ENCODE data around the gene SIGLEC9.
A peak's percentile ranks its signal among the peaks of the same experiment; 100 is the strongest.

Gene SIGLEC9

DNA sequence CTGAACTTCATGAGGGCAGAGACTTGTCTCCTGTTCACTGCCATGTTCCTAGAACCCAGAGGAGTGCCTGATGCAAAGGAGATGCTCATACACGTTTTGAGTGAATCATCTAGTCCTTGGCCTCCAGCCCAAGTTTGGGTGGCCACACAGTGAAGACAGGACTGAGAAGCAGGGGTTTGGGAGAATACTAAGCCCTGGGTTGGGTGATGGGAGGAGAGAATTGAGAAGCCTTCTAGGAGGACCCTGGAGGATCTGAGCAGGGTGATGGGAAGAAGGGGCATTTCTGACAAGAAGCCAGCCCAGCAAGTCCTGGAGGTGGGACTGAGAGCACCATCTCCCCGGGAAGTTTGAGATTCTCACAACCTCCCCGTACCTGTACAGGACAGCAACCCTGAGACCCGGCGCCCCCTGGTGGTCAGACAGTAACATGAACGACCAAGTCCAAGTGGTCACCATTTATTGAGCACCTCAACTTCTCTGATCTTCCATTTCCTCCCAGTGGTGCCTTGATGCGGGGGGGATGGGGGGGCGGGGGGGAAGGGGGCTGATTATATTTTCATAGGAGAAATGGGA, 27.5 kb upstream of the SIGLEC9 start:
- DNase-seq (ENCODE audit: low read depth), result no peak

DNA sequence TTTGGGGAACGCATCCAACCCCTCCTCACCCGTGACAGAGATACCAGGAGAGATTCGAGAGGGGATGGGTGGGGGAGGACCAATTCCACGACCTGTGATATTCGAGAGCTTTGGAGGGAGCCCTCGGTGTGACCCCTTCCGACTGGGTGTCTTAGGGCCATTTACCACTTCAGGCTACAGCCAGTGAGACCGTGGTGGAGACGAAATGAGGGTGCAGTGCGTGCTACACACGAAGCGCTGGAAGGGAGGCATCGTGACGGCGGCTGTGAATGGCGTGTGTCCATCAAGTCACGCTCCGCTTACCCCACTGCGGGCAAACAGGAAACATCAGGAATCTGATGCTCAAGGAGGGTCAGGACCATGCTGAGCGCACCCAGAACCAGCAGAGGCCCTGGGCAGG, 26.9 kb upstream of the SIGLEC9 start:
- no peak for DNase-seq (ENCODE audit: low read depth)

DNA sequence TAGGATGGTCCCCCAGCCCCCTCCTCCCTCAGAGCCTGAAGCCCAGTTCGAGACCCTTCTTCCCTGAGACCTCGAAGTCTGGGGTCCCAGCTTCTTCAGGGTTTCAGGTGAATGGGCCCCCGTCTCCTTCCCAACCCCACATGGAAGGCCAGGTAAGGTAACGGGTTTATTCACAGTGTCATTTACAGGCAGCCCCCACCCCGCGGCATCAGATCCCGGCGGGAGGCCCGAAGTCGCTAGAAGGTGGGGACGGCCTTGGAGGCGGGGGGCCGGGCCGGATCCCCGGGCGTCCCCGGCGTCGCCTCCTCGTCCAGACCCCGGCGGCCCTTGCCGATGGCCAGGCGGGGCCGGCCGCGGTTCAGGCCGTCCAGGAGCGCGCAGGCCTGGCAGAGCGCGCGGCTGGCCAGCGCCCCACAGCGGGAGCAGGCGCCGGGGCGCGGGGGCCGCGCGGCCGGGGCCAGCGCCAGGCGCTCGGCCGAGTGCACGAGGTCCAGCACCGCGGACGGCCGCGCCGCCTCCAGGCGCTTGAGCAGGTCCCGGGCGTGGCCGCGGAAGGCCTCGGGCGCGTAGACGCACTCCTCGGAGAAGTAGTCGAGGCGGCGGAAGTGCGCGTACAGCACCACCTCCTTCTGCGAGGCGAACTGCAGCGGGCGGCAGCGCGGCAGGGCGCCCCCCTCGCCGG, 26.2 kb upstream of the SIGLEC9 start:
- DNase-seq (ENCODE audit: low read depth), result no peak

DNA sequence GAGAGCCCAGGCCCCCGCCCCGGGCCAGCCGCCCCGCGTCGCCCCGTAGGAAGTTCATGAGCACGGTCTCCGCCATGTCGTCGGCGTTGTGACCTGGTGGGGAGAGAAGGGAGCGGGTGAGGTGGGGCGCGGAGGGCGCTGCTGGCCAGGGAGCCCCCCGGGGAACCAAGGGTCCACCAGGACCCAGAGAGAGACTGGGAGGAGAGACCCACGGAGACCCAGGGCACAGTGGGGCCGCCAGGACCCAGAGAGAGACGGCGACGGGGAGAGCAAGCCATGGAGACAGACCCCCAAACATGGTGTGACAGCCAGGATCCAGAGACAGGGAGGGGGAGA, 25.7 kb upstream of the SIGLEC9 start:
- no peak for DNase-seq (ENCODE audit: low read depth)

DNA sequence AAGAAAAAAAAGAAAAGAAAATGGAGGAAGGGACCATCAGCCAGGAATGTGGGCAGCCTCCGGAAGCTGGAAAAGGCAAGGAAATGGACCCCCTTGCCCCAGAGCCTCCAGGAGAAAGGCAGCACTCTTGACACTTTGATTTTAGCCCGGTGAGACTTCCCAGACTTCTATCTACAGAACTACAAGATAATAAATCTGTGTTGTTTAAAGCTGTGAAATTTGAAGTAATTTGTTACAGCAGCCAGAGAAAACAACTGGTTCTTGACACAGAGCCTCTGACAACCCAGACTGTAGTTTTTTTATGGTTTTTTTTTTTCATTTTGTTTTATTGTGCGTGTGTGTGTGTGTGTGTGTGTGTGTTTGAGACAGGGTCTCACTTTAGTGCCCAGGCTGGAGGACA, 24.1 kb upstream of the SIGLEC9 start:
- DNase-seq (ENCODE audit: low read depth), result no peak

DNA sequence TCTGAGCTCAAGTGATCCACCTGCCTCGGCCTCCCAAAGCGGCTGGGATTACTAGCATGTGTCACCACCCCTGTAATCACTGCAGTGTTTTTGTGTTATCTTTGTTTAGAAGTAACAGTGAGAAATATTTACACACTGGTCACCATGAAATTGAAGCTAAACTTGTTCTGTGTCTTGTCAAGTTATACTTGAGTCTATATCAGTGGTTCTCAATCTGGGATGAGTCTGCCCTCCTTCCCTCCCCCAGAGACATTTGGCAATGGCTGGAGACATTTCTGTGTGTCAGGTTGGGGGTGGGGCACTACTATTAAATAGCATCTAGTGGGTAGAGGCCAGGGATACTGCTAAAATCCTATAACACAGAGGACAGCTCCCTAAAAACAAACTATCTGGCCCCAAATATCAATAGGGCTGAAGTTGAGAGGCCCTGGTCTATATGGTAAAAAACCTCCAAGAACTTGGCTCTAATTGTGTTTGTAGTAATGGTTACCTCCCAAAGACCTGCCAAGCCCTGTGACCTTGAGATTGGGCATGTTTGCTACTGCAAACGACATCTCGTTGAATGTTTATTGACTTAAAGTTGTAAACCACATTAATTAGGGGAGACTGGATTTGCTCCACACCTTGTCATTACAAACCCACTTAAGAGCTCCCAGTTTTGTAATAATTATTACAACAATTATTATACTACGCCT, 23.4 kb upstream of the SIGLEC9 start:
- no peak for DNase-seq (ENCODE audit: low read depth)

DNA sequence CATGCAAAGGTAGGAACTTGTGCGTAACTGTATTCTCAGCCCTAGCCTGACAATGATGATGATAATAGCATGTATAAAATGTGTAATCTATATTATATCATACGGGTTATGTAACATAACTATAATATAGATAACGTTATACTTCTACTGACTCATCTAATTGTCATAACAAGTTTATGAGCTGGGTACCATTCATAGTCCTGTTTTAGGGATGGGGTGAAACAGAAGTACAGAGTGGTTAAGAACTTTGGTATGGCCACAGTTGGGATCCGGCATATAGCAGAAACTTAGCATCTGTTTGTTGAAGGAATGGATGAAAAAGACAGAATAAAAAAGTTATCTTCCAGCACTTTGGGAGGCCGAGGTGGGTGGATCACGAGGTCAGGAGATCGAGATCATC, 21.7 kb upstream of the SIGLEC9 start:
- DNase-seq (ENCODE audit: low read depth), result no peak

DNA sequence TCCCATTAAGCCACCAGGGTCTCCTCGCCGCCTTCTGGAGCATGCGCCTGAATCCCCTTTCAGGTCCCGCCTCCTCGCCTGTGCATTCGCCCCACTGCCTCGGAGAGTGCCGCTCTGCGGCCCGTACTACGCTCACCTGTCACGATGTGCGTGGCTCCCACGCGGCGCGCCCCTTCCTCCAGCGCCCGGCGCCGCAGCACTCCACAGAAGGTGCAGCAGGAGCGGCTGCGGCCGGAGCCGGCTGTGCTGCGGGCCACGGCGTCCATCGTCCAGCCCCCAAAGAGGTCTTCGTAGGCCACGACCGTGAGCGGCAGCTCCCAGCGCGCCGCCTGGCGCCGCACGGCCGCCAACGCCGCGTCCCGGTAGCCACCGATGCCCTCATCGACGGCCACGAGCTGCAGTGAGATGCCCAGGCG, 20.8 kb upstream of the SIGLEC9 start:
- no peak for DNase-seq (ENCODE audit: low read depth)

DNA sequence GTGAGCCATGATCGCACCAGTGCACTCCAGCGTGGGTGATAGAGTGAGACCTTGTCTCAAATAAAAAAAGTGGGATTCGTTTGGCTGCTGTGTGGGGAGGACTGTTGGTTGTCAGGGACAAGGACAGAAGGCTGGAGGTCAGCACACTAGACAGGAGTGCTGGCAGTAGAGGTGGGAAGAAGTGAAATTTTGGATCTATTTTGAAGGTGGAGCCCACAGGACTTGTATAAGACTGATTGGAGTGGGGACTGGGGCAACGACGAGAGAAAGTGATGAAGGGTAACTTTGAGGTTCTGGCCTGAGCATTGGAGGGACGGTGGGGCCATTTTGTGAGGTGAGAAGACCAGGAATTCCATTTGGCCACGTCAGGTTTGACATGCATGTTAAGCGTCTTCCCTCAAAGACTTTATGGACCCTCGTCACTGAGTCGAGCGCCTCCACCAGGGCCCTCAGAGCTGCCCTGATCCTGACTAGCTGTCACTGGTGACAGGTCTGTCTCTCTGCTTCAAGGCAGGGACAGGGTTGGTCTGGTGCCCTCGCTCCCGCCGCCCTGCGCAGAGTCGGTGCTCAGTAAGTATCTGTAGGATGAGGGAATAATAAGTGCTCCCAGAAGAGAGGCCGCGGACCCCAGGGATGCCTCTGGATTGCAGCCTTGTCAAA, 17.2 kb upstream of the SIGLEC9 start:
- no peak for DNase-seq (ENCODE audit: low read depth)

DNA sequence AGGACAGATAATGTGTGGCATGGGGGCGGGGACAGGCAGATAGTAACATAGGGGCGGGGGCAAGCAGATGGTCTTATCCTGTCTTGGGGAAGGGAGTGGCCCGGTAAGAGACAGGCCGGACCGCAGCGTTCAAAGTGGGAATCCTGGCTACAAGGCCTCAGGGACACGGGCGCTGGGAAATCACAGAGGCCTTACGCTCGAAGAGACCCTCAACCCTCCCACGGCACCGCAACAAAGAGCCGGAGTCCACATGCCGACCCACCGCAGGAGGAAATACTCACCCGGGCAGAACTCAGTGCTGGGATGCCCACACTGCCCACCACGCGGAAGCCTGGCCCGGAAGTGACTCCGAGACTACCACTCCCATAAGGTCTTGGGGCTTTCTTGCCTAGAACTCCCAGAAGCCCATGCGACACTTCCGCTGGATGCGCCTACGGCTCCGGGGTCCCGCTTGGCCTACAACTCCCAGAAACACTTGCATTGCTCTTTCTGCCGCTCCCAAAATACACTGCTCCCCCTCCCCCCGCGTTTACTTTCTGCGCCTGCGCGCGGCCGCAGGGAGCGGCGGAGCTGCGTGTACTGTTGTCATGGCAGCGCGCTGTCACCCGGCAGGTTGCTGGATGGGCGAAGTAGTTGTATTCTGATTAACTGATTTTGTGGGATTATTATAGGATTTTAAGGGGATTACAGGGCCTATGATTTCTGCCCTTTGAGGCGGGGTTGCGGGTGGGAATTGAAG, 16.5 kb upstream of the SIGLEC9 start, which contains the start of gene CTU1:
CTU1 (minus strand) TSS at position 344 of the 739 bp plus-strand sequence. CDS start 3,840 bp downstream, outside the sequence.
- peak; percentile 97 for DNase-seq (ENCODE audit: low read depth)

DNA sequence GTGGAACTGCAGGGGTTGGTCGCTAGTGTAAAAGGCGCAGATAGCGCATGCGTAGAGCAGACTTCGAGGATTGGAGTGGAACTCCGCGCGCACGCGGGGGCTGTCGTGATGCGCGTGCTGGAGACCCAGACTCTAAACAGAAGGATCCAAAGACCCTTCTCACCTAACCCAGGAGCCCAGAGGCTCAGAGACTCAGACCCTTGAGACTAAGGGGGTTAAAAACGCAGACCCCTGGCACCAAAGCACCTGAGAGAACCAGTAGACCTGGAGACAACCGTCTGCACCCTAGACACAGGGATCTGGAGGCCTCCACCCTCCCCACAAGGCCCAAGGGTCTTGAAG, 15.9 kb upstream of the SIGLEC9 start:
- no peak for DNase-seq (ENCODE audit: low read depth)

DNA sequence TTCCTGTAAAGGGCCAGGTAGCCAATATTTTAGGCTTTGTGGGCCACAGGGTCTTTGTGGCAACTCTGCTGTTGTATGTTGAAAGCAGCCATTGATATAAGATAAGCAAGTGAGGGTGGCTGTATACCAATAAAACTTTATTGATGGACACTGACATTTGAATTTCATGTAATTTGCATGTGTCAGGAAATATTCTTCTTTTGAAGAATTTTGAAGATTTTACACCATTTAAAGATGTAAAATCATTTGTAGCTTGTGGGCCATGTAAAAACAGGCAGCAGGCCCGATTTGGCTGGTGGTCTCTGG, 14.1 kb upstream of the SIGLEC9 start:
- no peak for DNase-seq (ENCODE audit: low read depth)

DNA sequence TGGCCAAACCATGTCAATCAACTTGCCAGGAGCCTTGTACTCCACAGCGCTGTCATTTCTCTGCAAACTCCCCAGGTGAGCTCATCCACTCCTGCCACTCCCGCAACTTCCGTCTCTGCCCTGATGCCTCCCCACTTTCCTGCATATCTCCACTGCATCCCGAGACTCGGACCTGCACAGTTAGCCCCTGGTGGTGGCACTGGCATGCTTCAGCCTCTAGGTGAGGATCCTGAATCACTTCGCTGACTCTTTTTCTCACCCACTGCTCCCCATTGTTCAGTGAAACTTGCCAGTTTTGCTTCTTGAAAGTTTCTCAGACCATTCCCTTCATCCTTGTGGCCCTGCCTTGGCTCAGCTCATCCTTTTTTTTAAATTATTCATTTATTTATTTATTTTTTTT, 13.1 kb upstream of the SIGLEC9 start:
- no peak for DNase-seq (ENCODE audit: low read depth)

DNA sequence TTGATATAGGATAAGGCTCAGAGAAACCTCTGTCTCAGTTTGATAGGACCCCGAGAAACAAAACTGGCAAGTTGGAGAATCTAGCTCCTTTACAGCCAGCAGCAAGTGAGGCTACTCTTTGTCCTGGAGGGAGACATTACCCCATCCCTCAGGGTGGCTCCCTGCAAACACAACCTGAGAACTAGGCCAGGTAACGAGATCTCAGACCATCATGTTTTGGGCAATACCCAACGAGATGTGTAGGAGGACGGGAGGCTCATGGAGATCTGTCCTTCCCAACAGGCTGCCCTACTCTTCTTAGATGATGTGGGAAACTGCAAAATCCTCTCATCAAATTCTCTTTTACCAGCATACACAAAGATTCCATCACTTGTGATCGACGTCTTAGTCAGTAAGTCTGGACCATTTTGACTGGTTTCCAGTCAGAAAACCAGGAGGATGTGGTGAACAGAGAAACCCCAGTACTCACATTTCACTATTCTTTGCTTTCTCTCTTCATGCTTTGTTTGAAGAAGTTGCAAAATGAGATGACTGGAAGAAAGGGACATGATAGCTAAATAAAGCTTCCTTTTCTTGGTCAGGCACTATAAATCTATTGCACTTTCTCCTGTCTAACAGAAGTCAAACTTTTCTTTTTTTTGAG, 10.5 kb upstream of the SIGLEC9 start:
- no peak for DNase-seq (ENCODE audit: low read depth)

DNA sequence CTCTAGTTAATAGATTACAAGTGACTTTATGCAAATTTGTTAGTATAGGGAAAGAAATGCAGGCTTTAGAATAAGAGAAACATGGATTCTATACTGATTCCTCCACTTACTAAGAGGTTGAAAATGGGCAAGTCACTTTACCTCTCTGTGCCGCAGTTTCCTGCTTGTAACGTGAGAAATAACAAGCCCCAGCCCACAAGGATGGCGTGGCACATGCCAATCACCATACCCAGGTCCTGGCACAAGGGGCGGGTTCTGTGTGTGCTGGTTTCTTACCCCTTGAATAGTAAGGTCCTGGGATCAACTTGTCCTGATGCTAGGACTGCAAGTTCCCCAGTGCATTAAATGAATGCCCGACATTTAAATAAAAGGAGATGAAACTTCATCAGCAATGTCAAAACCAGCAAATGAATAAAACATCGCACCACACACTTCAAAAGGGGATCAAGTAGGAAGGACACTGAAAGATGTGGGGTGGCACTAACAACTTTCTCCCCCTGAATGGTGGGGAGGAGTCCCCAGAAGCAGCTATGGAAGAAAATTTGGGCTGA, 7.9 kb upstream of the SIGLEC9 start:
- no peak for DNase-seq (ENCODE audit: low read depth)

DNA sequence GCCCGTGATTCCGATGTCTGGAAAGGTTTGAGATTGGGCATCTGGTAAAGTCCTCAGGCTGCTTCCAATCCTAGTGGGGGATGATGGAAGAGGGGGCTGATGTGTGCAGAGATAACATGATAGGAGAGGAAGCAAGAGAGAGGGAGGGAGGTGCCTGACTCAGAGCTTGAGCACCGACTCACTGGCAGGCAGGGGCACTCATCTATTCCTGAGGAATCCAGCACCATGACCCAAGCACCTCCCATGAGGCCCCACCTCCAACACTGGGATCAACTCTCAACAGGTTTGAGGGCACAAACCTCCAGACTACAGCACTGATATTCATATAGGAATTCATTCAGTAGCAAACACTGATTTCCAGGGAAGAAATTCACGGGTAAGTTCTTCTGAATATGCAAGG, 5.6 kb upstream of the SIGLEC9 start:
- no peak for DNase-seq (ENCODE audit: low read depth)

DNA sequence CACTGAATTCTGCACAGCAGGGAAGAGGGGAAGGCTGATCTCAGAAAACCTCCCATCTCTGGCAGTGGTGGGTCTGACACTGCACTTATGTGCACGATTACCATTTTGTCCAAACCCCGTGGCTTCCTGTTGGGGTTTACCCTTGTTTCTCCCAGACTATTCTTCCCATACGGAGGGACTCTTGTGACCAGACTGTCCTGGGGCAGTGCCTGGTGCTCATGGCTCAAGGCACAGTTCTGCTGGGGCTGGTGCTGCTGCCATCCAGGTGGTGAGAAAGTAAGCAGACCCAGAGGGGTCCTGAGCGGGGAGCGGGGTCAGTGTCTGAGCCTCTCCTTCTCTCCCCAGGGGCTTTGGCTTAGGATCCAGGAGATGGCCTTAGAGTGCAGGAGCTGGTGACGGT, 5.1 kb upstream of the SIGLEC9 start:
- DNase-seq (ENCODE audit: low read depth), result no peak

DNA sequence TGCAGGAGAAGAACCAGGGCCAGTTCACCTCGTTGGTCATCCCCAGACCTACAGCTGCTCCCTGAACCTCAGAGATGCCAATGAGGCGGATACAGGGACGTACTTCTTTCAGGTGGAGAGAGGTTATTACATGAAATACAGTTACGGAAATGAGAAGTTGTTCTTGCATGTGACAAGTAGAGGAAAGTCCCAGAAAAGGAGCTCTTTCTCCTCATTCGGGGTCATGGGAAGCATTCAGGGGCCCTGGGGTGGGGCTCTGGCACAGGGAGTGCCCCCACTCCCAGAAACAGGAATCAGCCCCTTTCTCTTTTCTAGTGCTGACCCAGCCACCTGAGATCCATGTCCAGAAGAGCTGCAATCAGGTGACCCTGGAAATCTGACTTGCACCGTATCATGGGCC, 4.5 kb upstream of the SIGLEC9 start:
- no peak for DNase-seq (ENCODE audit: low read depth)

DNA sequence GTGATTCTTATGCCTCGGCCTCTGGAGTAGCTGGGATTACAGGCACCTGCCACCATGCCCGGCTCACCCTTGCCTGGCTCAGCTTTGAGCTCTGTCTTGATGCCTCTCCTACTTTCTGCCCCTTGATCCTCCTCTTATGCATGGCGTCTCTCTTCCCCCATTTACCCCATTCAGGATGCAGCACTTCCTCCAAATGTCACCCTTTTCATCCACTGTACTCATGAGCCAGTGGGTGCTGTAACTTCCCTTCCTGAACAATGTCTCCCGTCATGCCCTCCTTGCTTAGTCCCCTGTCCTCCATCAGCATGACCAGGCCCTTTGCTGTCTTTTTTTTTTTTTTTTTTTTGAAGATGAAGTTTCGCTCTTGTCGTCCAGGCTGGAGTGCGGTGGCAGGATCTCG, 3.4 kb upstream of the SIGLEC9 start:
- no peak for DNase-seq (ENCODE audit: low read depth)

DNA sequence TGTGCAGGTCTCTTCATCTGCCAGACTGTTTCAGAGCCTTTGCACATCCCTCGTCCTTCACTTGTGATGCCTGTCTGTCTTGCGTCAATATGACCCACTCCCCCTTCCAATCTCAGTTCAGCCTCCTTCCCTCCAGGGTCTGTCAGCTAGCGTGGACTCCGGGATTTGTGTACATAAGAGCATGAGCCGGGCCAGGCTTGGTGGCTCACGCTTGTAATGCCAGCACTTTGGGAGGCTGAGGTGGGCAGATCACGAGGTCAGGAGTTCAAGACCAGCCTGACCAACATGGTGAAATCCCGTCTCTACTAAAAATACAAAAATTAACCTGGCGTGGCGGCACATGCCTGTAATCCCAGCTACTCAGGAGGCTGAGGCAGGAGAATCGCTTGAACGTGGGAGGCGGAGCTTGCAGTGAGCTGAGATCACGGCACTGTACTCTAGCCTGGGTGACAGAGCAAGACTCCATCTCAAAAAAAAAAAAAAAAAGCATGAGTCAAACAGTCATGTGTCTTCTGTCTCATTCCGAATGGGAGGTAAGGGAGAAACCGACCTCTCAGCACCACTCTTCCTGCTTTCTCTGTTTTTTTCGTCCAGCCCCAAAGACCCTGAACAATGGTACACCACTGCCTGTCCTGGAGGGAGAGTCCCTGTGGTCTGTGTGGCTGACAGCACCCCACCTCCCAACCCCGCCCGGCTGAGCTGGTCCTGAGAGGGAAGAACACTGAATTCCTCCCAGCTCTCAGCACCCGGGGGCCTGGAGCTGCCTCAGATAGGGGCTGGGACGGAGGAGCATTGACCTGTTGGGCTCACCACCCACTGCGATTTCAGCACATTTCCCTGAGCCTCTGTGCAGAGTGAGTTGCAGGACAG, 2.4 kb upstream of the SIGLEC9 start:
- no peak for DNase-seq (ENCODE audit: low read depth)

DNA sequence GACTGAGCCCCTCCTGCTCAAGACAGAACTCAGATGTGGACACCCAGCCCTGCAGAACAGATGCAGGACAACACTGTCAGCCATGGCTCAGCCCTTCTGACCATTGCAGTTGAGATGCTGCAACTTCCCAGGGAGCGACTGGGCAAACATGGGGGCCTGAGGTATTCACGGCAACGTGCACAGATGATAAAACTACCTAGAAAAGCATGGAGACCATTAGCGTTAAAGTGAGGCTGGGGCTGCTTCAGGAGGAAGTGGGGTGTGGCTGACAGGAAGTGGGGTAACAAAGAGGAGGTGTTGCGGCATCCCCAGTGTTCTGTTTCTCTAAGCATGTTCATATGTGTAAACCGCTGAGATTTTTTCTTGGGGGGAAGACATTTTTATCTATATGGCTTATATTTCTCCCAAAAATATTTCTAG, 1.3 kb upstream of the SIGLEC9 start:
- no peak for DNase-seq (ENCODE audit: low read depth)
